HepG2 (cell line): ENCODE data around the gene SMAD7. TPM values are rescaled to one million over a fixed set of nuclear protein-coding genes. Genes with fewer than 3 reads are reported as not detected.

Experiments
- AFF4 ChIP-seq: sonication (generic); formaldehyde crosslinking; IDR thresholded peaks from 2 replicates; pipeline ENCODE4 v1.4.0; 2020; ENCODE audit warnings: missing genetic modification reagents
- ERF ChIP-seq: IDR thresholded peaks from 2 replicates; pipeline ENCODE4 v1.6.1; 2018; ENCODE audit warnings: missing biosample characterization, missing genetic modification reagents
- ETV6 ChIP-seq: sonication (generic); formaldehyde crosslinking; conservative IDR thresholded peaks from 2 replicates; pipeline ENCODE4 v1.4.0; 2020; ENCODE audit warnings: missing genetic modification reagents
- HMGXB3 ChIP-seq: sonication (generic); formaldehyde crosslinking; IDR thresholded peaks from 2 replicates; pipeline ENCODE4 v1.4.0; 2020; ENCODE audit warnings: missing genetic modification reagents, borderline replicate concordance
- HNF4G ChIP-seq, 2 experiments: sonication (generic) in 1 of 2; formaldehyde crosslinking in 1 of 2; IDR thresholded peaks; 2 replicates each; pipeline versions ENCODE4 v1.4.0 to v1.6.1; 2011 to 2020; ENCODE audit warnings: borderline replicate concordance in 2 of 2, low read depth in 2 of 2, mild to moderate bottlenecking in 2 of 2, low read length in 1 of 2, missing genetic modification reagents in 1 of 2, moderate library complexity in 1 of 2
- KDM2A ChIP-seq: sonication (generic); formaldehyde crosslinking; IDR thresholded peaks from 2 replicates; pipeline ENCODE4 v1.4.0; 2020; ENCODE audit warnings: low read depth, missing genetic modification reagents, borderline replicate concordance
- NAIF1 ChIP-seq: sonication (generic); formaldehyde crosslinking; IDR thresholded peaks from 2 replicates; pipeline ENCODE4 v1.5.0; 2020; ENCODE audit warnings: mild to moderate bottlenecking, missing genetic modification reagents, borderline replicate concordance
- POGZ ChIP-seq: sonication (generic); formaldehyde crosslinking; IDR thresholded peaks from 2 replicates; pipeline ENCODE4 v1.4.0; 2020; ENCODE audit warnings: mild to moderate bottlenecking, missing genetic modification reagents
- RARG ChIP-seq: sonication (generic); formaldehyde crosslinking; IDR thresholded peaks from 2 replicates; pipeline ENCODE4 v1.4.0; 2020; ENCODE audit warnings: low read depth, mild to moderate bottlenecking, missing genetic modification reagents
- TCF7 ChIP-seq: sonication (generic); IDR thresholded peaks from 2 replicates; pipeline ENCODE4 v1.6.1; 2016; ENCODE audit warnings: antibody characterized with exemption, low read depth
- TGIF2 ChIP-seq: IDR thresholded peaks from 2 replicates; pipeline ENCODE4 v1.6.1; 2016; ENCODE audit warnings: control low read depth, missing compliant biosample characterization
- WIZ ChIP-seq: sonication (generic); formaldehyde crosslinking; IDR thresholded peaks from 2 replicates; pipeline ENCODE4 v1.5.1; 2020; ENCODE audit warnings: mild to moderate bottlenecking, missing genetic modification reagents
- ZFP82 ChIP-seq: sonication (generic); formaldehyde crosslinking; IDR thresholded peaks from 2 replicates; pipeline ENCODE4 v1.5.1; 2020; ENCODE audit warnings: mild to moderate bottlenecking, missing genetic modification reagents, borderline replicate concordance
- polyA plus RNA-seq, 8 experiments: library from polyadenylated mRNA; depleted of rRNA in 3 of 8; stranded (reverse) in 7 of 8; unstranded in 1 of 8; fragments of >200 nt; fragmentation: Illumina TruSeq in 4 of 8; extraction: Trizol in 4 of 8; gene quantifications; 2 replicates each; pipeline versions ENCODE4 v1.2.1 to v1.2.3, GENCODE V29; 2011 to 2016; ENCODE audit warnings: low read depth in 4 of 8, missing spikeins in 1 of 8, mixed read lengths in 1 of 8; ENCODE audit not compliant: insufficient read depth in 1 of 8
- total RNA-seq, 5 experiments: library from RNA; depleted of rRNA; stranded (reverse); fragments of >200 nt; fragmentation: Illumina TruSeq; extraction: Trizol; gene quantifications; 2 replicates each; pipeline ENCODE4 v1.2.3, GENCODE V29; 2016; ENCODE audit warnings: low read depth in 1 of 5
- TF ChIP-seq, protein P1 (sequence below): IDR thresholded peaks from 2 replicates; pipeline ENCODE4 v1.6.1; 2016; ENCODE audit warnings: low read depth, missing genetic modification reagents, missing compliant biosample characterization

SMAD7 gene
- total and polyA plus RNA-seq, 2 of the 13 experiments (the other 11 are each of a cell fraction or from before 2014, with no cell fraction given): 17.4 to 24.7 TPM

- TF ChIP-seq, protein P1, sequence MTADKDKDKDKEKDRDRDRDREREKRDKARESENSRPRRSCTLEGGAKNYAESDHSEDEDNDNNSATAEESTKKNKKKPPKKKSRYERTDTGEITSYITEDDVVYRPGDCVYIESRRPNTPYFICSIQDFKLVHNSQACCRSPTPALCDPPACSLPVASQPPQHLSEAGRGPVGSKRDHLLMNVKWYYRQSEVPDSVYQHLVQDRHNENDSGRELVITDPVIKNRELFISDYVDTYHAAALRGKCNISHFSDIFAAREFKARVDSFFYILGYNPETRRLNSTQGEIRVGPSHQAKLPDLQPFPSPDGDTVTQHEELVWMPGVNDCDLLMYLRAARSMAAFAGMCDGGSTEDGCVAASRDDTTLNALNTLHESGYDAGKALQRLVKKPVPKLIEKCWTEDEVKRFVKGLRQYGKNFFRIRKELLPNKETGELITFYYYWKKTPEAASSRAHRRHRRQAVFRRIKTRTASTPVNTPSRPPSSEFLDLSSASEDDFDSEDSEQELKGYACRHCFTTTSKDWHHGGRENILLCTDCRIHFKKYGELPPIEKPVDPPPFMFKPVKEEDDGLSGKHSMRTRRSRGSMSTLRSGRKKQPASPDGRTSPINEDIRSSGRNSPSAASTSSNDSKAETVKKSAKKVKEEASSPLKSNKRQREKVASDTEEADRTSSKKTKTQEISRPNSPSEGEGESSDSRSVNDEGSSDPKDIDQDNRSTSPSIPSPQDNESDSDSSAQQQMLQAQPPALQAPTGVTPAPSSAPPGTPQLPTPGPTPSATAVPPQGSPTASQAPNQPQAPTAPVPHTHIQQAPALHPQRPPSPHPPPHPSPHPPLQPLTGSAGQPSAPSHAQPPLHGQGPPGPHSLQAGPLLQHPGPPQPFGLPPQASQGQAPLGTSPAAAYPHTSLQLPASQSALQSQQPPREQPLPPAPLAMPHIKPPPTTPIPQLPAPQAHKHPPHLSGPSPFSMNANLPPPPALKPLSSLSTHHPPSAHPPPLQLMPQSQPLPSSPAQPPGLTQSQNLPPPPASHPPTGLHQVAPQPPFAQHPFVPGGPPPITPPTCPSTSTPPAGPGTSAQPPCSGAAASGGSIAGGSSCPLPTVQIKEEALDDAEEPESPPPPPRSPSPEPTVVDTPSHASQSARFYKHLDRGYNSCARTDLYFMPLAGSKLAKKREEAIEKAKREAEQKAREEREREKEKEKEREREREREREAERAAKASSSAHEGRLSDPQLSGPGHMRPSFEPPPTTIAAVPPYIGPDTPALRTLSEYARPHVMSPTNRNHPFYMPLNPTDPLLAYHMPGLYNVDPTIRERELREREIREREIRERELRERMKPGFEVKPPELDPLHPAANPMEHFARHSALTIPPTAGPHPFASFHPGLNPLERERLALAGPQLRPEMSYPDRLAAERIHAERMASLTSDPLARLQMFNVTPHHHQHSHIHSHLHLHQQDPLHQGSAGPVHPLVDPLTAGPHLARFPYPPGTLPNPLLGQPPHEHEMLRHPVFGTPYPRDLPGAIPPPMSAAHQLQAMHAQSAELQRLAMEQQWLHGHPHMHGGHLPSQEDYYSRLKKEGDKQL (CRISPR knock-in tag): peak; percentile 72; the same call in 1 of the 2 replicates
- peak; percentile 68; the same call in 1 of the 2 replicates for TF ChIP-seq TCF7
- TF ChIP-seq KDM2A: 0 out of 2 replicates have a peak, but pooled peaks have one; percentile 24
- peak; percentile 57; the same call in 1 of the 2 replicates for TF ChIP-seq POGZ (CRISPR knock-in tag)
- TF ChIP-seq ETV6 (CRISPR knock-in tag): no peak
- TF ChIP-seq RARG: 0 out of 2 replicates have a peak, but pooled peaks have one; percentile 52
- TF ChIP-seq WIZ (CRISPR knock-in tag): no peak
- TF ChIP-seq ZFP82 (CRISPR knock-in tag): no peak
- no peak for TF ChIP-seq AFF4
- peak; percentile 57; the same call in 1 of the 2 replicates for TF ChIP-seq HNF4G (IDR thresholded peaks at IDR 0.05; ENCODE audit: borderline replicate concordance, low read depth, low read length)
- 0 out of 2 replicates have a peak, but pooled peaks have one; percentile 52 for TF ChIP-seq HNF4G (CRISPR knock-in tag; IDR thresholded peaks at IDR 0.05; ENCODE audit: borderline replicate concordance, low read depth)
- TF ChIP-seq TGIF2 (CRISPR knock-in tag): peak; percentile 22; the same call in 1 of the 2 replicates
- TF ChIP-seq ERF (CRISPR knock-in tag): peak; percentile 81
- TF ChIP-seq NAIF1 (CRISPR knock-in tag): 0 out of 2 replicates have a peak, but pooled peaks have one; percentile 33
- no peak for TF ChIP-seq HMGXB3 (CRISPR knock-in tag)
Measured at GRCh38 chr18:48929941-48930713, 20.6 kb downstream of the SMAD7 start (continued).
